Right lobe of liver (tissue), 6 donors: ENCODE results near the gene APMAP. TPM values are rescaled to one million over a fixed set of nuclear protein-coding genes. Genes with fewer than 3 reads are reported as not detected.
A peak's percentile ranks its signal among the peaks of the same experiment; 100 is the strongest.

Source experiments
- ATAC-seq, 4 donors: fragments of 200-7000 bp; cut with Tn5 transposase; one replicate each; pipeline ENCODE4 v1.9.1; 2020; ENCODE audit warnings: mild to moderate bottlenecking in 4 of 4, moderate library complexity in 4 of 4
- DNase-seq, 3 donors: peaks; one replicate each; pipeline ENCODE4 v3.0.0-alpha.2; 2020
- H3K27ac ChIP-seq, 3 donors: fragments of 200-600 bp; one replicate each; pipeline ENCODE4 v1.8.0; 2022
- H3K27me3 ChIP-seq, 2 donors: fragments of 200-600 bp; one replicate each; pipeline ENCODE4 v1.8.0; 2022
- H3K36me3 ChIP-seq, 4 donors: fragments of 200-600 bp; sonication (generic) in 1 of 4; one replicate each; pipeline versions ENCODE4 v1.5.1 to v1.8.0; 2017 to 2022; ENCODE audit warnings: control low read depth in 1 of 4
- H3K4me1 ChIP-seq, 4 donors: fragments of 200-600 bp; sonication (generic) in 1 of 4; one replicate each; pipeline versions ENCODE4 v1.5.1 to v1.8.0; 2017 to 2022; ENCODE audit warnings: control low read depth in 1 of 4
- H3K4me3 ChIP-seq, 3 donors: fragments of 200-600 bp; one replicate each; pipeline ENCODE4 v1.8.0; 2022
- H3K9me3 ChIP-seq, 4 donors: fragments of 200-600 bp; sonication (generic) in 1 of 4; one replicate each; pipeline versions ENCODE4 v1.5.1 to v1.8.0; 2017 to 2022; ENCODE audit warnings: control low read depth in 1 of 4
- POLR2A ChIP-seq: fragments of 450-650 bp; IDR thresholded peaks from one replicate; pipeline ENCODE4 v1.6.1; 2017; ENCODE audit warnings: antibody characterized with exemption, mild to moderate bottlenecking
- WGBS: methylation state at CpG from one replicate; pipeline ENCODE4 v1.1.6; 2018; ENCODE audit warnings: low coverage, low lambda C conversion rate; ENCODE audit not compliant: insufficient coverage; ENCODE audit errors: missing lambda C conversion rate; 5-methylcytosine and 5-hydroxymethylcytosine counted together
- intact Hi-C, 2 donors: fragments of 100-400 bp; cut with DNase I; formaldehyde crosslinking; loops; one replicate each; pipeline versions ENCODE4 v1.11.2 to v1.14.1; 2022
- total RNA-seq, 6 experiments: library from RNA; depleted of rRNA in 2 of 6; stranded (reverse); fragments of >200 nt in 2 of 6; fragmentation: NEBNext Ultra II Directional in 3 of 6; extraction: Animal tissue kit (Norgen Biotek cat#: 25700) in 3 of 6; gene quantifications; one replicate each; pipeline versions ENCODE4 v1.1.0 to v1.2.4, GENCODE V29; 2016 to 2023
- TF ChIP-seq, protein P1 (sequence below), 4 donors: fragments of 200-600 bp in 3 of 4; fragments of 450-650 bp in 1 of 4; IDR thresholded peaks; one replicate each; pipeline versions ENCODE4 v1.5.1 to v1.8.0; 2016 to 2022; ENCODE audit warnings: antibody characterized with exemption in 4 of 4, mild to moderate bottlenecking in 2 of 4
- donor health status: DM: no; HTN: yes; CAD: no.
- donor health status: DM: no; HTN: no; CAD: no.
- donor health status: DM: no; HTN: no; CAD: no.
- donor health status: DM: no; HTN: yes; CAD: no.
- donor health status: DM: no; HTN: yes; CAD: no.

APMAP gene
- total RNA-seq, 6 experiments from 2014 or later = 130 to 210 (median 140) TPM

DNA sequence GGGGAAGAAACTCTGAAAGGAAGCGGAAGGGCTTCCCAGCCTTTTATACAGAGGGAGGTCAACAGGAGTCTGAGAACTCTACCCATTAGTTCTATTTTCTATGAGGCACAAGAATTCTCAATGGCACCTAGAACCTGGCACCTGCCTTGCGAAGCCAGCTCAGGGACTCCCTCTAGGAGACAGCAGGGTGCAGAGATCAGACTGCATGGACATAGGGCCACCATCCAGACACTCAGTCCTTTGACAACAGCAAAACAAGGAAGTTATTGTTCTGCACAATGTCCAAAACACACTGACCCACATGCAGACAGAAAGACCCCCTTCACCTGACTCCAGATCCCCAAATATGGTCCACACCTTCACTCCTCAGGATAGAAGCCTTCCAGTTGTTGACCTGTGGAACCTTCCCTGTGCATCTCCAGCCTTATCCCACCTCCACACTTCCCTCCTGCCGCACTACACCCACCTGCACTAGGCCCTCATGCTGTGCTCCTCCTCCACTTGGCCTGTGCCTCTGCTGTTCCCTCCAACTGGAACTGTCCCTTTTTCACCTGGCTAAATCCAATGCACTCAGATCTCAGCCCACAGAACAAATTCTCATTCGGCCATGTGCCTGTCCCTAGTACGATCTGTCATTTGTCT lies 37.6 kb upstream of the APMAP start:
- Histone ChIP-seq H3K27ac (no peak overlapping the region), H3K4me1 (no peaks in the 10 kb centered on the region), H3K36me3 (no peaks in the 10 kb centered on the region), H3K27me3 (no peaks in the 10 kb centered on the region), H3K9me3 (no peaks in the 10 kb centered on the region), H3K4me3 (no peak overlapping the region)
- TF ChIP-seq, protein P1, sequence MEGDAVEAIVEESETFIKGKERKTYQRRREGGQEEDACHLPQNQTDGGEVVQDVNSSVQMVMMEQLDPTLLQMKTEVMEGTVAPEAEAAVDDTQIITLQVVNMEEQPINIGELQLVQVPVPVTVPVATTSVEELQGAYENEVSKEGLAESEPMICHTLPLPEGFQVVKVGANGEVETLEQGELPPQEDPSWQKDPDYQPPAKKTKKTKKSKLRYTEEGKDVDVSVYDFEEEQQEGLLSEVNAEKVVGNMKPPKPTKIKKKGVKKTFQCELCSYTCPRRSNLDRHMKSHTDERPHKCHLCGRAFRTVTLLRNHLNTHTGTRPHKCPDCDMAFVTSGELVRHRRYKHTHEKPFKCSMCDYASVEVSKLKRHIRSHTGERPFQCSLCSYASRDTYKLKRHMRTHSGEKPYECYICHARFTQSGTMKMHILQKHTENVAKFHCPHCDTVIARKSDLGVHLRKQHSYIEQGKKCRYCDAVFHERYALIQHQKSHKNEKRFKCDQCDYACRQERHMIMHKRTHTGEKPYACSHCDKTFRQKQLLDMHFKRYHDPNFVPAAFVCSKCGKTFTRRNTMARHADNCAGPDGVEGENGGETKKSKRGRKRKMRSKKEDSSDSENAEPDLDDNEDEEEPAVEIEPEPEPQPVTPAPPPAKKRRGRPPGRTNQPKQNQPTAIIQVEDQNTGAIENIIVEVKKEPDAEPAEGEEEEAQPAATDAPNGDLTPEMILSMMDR (IDR thresholded peaks at IDR 0.05) = no peak
- TF ChIP-seq POLR2A = no peak
- 90% methylated on average over 2 of the region's 5 CpGs for WGBS
- intact Hi-C loops = no loop called here
- no peak for DNase-seq
- peak in 1 of 4 donors; percentile 30 for ATAC-seq

DNA sequence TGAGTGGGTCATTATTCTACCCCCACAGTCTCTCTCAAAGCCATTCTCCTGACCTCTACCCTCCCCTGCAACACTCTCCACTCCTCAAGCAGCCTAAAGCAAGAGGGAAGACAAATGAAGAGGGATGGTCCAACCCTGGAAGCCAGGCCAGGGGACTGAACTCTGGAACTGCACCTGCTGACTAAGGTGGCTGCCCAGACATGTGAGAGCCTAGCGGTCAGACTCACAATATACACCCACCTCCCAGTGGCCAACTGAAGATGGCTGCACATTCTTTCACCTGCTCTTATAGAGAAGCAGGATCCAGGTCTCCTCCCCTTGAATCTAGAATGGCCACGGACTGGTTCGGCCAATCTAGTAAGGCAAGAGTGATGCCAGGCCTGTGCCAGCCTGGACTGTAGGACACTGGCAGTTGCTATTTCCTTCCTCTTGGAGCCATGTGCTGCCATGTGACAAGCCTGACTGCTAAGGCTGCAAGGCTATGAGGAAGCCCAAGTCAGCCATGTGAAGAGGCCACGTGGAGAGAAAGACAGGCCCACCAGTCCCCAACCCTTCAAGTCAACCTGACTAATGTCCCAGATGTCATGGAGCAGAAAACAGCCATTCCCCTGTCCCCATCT lies 33.5 kb upstream of the APMAP start:
- peak in 1 of 4 donors; percentile 11 for ATAC-seq
- no peaks in the 10 kb centered on the region for H3K36me3 ChIP-seq
- H3K9me3 ChIP-seq = no peaks in the 10 kb centered on the region
- DNase-seq = peak in 2 of 3 donors; percentile 7 to 31
- intact Hi-C loops = no loop called here
- 100% methylated on average over 1 of the region's 4 CpGs for WGBS
- peaks cover 0 to 3% (median 0%) of the 10 kb centered on the region in 4 donors for H3K4me1 ChIP-seq
- no peak for TF ChIP-seq POLR2A
- TF ChIP-seq, protein P1 (IDR thresholded peaks at IDR 0.05) = no peak
- no peak overlapping the region for H3K27ac ChIP-seq
- H3K27me3 ChIP-seq = no peaks in the 10 kb centered on the region
- no peak overlapping the region for H3K4me3 ChIP-seq

GRCh38 chr20:25025091-25025861 lies 32.7 kb upstream of the APMAP start:
- 74% methylated on average over 6 of the region's 14 CpGs for WGBS

GRCh38 chr20:25024171-25024570 lies 31.6 kb upstream of the APMAP start:
- Histone ChIP-seq H3K9me3 (no peaks in the 10 kb centered on the region), H3K27me3 (no peaks in the 10 kb centered on the region), H3K27ac (no peak overlapping the region), H3K36me3 (no peaks in the 10 kb centered on the region), H3K4me3 (no peak overlapping the region), H3K4me1 (peaks cover 0 to 3% (median 0%) of the 10 kb centered on the region in 4 donors)
- intact Hi-C loops = no loop called here
- ATAC-seq = no peak
- WGBS = no CpG with 5 or more reads among the region's 4 CpGs
- peak in 2 of 3 donors; percentile 8 to 34 for DNase-seq
- TF ChIP-seq POLR2A = no peak
- TF ChIP-seq, protein P1 (IDR thresholded peaks at IDR 0.05) = no peak

More at GRCh38 chr20:25025091-25025861, 32.7 kb upstream of the APMAP start:
- ATAC-seq (no peak), DNase-seq (peak in 2 of 3 donors; percentile 7 to 29)
- intact Hi-C loops = no loop called here
- no peaks in the 10 kb centered on the region for H3K9me3 ChIP-seq
- H3K4me1 ChIP-seq = peaks cover 0 to 3% (median 0%) of the 10 kb centered on the region in 4 donors
- no peaks in the 10 kb centered on the region for H3K36me3 ChIP-seq
- no peak overlapping the region for H3K4me3 ChIP-seq
- H3K27me3 ChIP-seq = no peaks in the 10 kb centered on the region
- TF ChIP-seq, protein P1 (IDR thresholded peaks at IDR 0.05) = no peak
- no peak for TF ChIP-seq POLR2A
- H3K27ac ChIP-seq = no peak overlapping the region
